LNCAP (cell line): ENCODE data around the gene CRAT.

ENCODE experiments used
- CTCF ChIP-seq: fragments of 450-650 bp; IDR thresholded peaks from 2 replicates; pipeline ENCODE4 v1.5.1; 2017; ENCODE audit warnings: mild to moderate bottlenecking

The CRAT gene

GRCh38 chr9:129111528-129112151 is 1.0 kb upstream of the CRAT start:
- no peak for TF ChIP-seq CTCF

GRCh38 chr9:129109952-129110739 is 447 bp downstream of the CRAT start:
- TF ChIP-seq CTCF, result no peak

- TF ChIP-seq CTCF, result no peak
Measured at GRCh38 chr9:129109537-129109903, 1.1 kb downstream of the CRAT start.

GRCh38 chr9:129108805-129109536 is 1.6 kb downstream of the CRAT start:
- no peak for TF ChIP-seq CTCF

- TF ChIP-seq CTCF, result no peak
Measured at GRCh38 chr9:129108083-129108804, 2.3 kb downstream of the CRAT start.

GRCh38 chr9:129107651-129108050 is 2.9 kb downstream of the CRAT start:
- TF ChIP-seq CTCF, result no peak
